Activated CD4-positive, alpha-beta T cell treated with anti-CD3 and anti-CD28 coated beads for 4 hours (primary cell): ENCODE results near the gene CD58.

Experiments
- DNase-seq, 2 donors: peaks; one replicate each; pipeline ENCODE4 v3.0.0-alpha.2; 2020

Gene CD58

DNA sequence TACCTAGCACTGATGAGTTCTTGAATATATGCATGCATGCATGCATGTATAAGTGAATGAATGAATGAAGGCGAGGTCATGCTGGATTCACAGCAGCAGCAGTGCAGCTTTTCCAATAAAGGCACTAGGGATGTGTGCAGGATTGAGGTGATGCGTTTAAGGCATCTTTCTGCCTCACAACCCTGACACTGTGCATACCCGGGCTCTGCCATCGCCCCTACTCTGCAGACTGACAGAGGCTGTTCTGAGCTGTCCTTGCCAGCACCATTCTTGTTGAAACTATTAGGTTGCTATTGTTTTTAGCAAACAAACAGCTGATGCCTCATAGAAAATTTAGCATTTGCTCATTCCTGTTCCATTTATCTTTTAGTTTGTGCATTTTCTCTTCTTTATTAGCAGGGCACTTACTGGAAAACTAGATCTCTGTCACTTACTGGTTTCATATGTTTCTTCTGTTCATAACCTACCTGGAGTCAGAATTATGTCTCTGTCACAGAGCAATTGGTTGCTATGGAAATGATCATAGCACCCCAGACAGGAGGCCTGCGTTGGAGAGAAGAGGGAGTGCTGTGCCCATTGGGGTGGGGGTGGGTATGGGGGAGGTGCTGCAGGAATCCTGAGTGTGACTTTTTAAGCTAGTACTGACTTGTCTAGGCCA is 79.0 kb downstream of the CD58 start:
- DNase-seq: no peak

DNA sequence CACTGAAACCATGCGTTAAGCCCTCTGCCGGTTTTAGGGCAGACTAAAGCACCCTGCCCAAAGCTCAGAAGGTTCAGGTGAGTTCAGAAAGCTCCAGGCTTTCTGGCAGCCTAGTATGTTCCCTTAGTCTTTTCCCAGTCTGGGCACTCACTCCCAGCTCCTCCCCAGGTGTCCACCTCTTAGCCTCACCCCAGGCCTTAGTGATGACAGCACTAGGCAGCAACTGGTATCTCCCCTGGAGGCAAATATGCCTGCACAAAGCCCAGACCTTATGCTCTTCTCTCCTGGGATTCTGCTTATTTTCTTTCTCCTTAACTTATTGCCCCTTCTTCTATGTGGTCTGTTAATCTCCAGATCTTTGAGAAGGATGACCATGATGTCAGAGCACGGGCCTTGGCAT is 80.2 kb downstream of the CD58 start:
- no peak for DNase-seq

DNA sequence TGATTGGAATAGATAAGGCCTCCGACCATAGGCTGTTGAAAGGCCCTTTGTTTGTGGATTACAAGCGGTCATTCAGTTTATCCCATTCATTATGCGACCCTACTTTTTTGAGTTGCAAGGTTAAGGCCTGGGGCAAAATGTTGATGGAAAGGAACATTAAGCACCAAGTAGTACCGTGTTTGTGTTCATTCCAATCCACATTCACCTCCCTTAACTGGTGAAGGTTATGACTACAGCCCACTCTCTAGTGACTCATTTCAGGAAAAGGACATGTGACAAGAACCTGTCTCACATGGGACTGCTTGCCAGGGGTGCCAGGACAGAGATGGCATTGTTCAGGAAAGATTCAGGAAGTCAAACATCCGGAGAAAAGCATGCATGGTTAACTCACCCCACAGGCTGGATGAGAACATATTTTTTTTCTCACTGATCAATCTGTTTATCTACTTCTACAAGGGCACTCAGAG is 81.6 kb downstream of the CD58 start:
- no peak for DNase-seq

DNA sequence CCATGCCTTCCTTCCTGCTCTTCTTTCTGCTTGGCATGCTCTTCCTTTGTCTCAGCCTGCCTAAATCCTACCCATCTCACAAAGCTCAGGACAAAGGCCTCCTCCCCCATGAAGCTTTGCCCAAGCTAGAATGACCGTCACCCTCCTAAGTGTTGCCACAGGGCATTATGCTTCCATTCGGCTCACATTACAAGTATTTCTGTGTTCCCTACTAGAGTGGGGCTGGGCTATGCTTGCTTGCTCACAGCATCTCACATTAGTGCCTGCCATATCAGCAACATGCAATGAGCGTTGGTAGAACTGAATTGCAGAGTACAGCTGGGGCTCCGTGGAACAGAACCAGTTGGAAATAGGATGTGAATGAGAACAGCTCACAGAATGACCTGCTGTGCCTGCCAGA is 82.8 kb downstream of the CD58 start:
- no peak for DNase-seq

DNA sequence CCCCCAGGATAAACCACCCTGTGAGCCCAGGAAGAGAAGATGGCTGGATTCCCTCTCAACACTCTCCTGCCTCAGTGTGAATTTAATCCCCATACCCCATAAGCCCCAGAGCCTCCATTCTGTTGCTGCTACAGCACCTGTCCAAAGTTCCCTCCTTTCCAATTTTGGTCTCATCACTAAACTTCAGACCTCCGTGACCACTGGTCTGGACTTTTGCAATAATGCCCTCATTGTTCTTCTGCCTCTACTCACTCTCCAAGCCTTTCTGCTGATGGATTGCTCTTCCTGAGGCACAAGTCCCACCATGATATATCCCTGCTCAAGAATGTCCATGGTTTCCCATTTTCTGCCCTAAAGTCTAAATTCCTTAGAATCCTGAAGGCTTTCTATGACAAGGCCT is 83.2 kb downstream of the CD58 start:
- no peak for DNase-seq

DNA sequence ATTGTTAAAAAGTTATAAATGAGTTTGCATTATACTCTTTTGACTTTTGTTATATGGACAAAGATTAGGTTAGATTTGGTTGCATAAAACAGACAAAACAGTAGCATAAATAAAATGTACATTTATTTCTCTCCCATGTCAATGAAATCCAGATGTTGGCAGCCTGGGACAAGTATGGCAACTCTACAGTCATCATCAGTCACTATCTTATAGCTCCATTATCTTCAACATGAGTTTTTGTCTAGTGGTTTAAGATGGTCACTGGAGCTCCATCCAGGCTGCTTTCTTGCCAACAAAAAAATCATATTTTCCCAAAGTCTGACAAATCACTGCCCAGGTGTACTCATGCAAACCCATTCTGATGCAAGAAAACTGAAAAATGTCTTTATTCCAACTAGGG is 83.8 kb downstream of the CD58 start:
- no peak for DNase-seq

DNA sequence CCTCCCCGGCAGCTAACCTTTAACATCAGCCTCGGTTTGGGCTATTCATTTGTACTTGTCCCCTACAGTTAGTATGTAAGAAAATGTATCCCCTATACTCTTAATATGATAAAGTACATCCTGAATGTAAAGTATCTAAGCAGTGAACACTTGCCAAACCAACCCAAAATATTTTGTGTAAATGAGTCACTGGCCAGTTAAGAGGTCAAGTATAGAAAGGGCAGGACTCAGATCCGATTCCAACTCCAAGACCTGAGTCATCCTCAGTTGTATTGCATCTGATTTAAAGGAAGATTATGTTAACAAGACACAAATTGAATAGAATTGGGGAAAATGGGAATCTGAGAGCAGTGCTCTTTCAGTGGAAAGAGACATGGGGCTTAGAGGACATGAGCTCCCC is 84.4 kb downstream of the CD58 start:
- no peak for DNase-seq

DNA sequence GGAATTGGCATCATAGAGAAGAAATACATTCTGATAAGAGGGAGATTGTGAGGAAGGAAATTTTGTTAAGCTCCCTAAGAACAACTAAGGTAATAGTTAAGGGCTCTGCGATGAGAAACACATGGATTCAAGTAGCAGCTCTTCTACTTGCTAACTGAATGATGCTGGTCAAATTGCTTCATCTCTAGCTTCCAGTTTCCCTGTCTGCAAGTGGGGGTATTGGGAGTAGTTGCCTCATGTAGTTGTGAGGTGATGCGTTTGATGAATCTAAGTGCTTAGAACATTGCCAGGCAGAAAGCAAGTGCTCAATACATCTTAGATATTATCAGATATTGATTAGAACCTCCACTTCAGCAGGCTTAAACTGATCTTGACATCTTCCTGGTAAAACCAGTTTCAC is 84.8 kb downstream of the CD58 start:
- DNase-seq: no peak

DNA sequence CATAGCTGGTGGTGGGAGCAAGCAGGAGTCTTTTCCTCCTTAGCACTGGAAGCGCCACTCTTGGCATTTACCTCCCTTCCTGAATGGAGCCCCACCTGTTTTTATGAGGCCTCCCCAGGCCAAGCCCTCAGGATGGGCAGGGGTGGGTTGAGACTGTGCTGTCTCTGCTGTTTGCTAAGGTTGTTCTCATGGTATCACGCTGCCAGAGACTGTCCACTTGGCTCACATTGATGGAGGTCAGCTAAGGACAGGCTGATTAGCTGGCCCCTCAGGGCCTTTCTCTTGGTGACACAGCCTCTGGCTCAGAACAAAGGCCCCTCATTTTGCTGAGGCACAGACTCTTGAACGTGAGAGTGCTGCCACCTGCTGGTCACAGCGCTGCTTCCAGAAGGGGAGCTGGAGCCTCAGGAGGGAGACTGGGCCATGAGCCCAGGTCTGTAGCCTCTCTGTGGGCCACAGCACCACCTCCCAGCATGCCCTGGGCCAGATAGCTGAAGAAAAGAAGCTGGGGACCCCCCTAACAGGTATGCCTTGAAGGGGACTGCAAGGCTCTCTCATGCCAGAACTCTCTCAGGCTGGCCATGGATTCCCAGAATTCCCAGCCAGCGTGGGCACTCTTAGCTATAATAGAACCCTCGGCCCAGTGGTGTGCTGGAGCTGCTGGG is 85.6 kb downstream of the CD58 start:
- DNase-seq: peak; percentile 83 to 93

DNA sequence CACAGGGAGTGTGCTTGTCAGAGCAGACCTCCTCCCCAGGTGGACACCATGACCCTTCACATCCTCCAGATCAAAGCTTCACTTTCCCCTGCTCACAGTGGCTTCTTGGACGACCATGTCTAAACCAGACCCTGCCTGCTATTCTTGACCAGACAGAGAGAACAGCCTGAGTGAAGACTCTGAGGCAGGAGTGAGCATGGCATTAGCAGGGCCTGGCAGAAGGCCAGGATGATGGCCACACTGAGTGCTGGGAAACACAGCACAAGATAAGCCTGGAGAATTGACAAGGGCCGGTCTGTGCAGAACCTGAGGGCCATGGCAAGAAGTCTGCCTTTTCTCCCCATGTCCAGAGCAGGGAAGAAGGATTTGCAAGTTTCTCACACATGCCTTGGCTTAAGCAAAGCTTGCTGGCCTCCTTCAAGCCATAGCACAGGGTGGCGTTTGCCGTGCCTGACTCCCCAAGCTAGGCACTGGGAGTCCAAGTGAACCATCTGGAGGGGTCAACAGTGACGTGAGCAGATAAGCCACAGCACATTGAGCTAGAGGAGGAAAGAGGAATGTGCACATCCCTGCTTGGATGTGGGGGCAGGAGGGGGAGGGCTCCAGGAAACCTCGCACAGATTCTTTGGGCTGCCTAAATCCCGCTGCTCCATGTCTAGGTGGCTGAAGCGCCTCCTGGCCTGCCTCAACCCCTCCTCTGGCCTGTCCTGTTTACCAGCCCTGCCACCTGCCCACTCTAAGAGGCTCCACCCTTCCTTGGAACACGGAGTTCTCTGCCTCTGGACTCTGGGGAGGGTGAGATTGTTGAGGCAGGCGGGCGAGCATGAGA is 87.1 kb downstream of the CD58 start:
- no peak for DNase-seq

DNA sequence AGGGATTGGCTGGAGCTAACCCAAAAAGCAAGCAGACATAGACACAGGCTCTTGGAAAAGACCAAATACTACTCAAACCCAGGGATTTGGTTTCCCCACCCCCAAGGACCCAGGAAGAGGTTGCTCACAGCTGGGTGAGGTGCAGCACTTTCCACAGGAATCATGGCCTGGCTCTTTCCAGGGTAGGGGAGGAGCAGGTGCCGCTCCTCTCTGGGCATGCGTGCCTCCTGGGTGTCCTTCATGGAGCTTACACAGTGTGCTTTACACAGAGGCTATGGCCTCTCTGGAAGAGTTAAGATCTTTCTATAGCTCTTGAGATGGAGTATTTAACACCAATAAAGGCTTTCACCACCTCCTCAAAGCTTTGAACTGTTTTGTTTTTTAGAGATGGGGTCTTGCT is 88.3 kb downstream of the CD58 start:
- DNase-seq: no peak

DNA sequence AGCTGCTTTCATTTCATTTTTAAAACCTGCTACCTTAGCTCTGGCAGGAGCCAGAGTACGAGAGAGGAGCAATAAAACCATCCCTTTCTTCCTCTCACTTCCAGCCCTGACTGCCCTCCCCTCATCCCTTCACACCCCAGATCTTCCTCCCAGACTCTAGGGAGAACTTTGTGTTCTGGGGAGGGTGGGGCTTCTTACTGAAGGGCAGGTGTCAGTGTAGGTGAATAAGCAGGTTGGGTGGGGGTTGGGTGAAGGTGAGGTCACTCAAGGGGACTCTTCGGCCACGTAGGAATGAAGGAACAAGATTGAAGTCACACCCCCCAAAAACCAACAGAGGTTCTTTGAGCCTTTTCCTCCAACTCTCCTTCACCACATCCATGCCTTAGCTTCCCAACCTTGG is 88.9 kb downstream of the CD58 start:
- DNase-seq: no peak

DNA sequence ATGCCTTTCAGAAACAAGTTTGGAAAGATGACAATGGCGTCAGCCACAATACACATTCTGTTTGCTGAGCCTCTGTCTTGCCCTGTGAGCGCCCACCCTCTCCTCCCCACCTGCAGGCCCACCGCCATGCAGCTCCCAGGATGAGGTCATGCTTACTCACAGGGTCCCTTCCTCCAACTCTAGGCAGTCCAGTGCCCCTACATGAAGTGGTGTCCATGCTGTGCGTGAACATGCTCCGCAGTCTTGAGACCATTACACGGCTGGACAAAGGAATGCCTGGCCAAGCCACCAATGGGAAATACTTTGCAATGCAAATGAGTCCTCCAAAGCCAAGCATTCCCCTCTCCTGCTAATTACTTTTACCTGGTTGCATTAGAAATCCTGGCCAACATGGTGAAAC is 92.2 kb downstream of the CD58 start:
- no peak for DNase-seq

DNA sequence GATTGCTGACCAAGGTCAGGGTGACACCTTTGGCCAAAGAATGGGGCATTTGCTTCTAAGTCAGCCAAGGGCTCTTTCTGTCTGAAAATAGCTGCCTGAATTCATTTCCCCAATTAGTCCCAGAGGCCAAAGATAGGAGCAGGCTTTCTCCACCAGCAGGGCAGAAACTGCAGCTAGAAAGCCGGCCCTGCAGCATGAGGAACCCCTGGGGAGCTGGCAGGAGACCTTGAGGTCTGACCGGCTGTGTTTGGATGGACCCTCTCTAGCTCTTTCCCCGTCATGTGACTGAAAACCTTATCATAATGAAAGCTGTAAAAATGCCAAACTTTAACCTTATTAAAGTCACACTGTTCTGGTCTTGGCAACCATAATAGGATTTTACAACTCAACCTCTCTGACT is 93.4 kb downstream of the CD58 start:
- DNase-seq: no peak

DNA sequence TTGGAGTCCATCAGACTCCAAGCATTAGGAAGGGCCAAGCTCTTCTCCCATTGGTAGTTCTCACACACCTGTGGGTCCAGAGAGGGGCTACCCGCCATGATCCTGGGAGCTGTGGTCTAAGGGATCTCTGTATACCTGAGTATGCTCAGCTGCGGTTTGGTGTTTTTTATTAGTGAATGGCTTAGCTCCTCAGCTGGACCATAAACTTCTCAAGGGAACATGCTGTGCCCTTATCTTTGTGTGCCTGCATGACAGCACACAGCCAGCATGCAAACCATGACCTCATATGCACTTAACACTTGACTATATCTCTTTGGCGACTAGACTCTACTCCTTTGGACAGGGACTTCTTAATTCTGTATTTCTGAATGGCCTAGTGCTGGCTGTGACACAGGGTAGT is 94.5 kb downstream of the CD58 start:
- no peak for DNase-seq

DNA sequence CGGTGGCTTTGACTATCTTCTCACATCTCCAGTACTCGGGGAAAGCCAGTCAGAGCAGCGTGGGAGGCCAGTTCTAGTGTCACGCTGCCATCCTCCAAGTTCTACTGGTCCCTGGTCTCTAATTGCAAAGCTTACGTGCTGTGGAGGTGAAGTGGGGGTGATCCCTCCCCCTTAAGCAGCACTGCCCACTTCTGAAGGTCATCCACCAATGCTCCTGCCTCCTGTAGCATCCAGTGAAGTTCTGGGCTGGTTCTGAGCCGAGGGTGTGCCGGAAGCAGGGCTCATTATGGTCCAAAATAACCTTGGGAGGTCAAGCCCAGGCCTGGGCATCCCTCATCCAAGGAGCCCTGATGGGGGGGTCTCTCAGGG is 95.0 kb downstream of the CD58 start:
- no peak for DNase-seq

DNA sequence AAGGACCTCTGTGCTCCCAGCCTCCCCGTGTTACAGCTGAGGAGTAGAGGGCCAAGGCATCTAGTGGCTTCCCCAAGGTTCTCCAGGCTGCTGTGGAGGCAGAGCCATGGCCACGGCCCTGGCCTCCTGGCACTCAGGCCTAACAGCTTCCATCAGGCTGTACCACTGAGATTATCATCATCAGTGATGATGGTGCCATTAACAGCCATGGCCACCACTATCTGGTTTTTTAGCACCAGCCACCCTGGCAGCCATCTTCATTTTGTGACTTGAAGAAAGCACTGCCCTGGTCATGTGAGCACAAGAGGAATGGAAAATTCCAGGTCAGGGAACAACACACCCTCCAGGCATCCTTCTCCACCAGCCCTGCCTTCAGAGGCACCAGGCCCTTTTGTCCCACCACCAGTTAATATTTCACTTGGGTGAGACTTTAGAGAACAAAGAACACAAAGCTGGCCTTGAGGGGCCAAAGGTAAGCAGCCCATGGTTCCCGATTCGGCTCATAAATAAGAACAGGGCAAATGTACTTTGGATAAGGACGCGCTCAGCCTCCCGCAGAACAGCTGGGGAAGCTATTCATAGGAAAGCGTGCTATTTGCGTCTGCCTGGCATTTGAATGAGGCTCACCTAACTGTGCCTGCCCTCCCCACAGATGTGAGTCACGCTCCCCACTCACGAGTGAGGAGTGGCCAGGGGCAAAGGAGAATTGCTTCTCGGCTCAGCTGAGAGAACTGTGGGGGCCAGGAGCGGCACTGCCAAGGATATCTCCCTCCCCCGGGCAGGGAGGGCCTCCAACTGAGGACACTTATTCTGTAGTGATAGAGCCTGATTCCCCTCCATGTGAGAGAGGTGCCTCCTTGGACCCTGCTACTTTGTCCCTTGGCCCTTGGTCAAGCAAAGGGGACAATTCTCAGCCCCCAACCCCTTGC is 95.6 kb downstream of the CD58 start:
- DNase-seq: no peak

DNA sequence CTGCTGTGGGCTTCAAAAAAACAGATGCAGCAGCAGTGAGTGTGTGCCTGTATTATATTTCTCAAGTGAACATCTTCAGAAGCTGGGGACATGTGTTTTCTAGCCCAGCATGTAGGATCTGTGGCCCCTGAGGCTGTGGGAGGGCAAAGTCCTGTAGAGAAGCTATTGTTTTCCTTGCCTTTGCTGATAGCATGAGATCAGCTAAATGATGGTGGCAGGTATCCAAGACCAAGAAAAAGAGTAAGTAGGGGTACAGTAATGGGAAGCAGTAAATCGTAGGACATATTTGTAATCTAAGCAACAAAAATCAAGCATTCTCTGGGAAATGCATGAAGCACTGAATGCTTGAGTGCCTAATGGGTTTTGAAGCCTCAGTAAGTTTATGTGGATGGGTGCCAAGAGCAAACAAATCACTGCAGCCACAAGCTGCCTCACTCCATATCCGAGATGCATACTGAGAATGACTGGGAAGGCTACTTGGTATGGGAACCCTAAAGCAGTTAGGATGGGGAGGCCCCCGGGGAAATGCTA is 98.3 kb downstream of the CD58 start:
- no peak for DNase-seq

DNA sequence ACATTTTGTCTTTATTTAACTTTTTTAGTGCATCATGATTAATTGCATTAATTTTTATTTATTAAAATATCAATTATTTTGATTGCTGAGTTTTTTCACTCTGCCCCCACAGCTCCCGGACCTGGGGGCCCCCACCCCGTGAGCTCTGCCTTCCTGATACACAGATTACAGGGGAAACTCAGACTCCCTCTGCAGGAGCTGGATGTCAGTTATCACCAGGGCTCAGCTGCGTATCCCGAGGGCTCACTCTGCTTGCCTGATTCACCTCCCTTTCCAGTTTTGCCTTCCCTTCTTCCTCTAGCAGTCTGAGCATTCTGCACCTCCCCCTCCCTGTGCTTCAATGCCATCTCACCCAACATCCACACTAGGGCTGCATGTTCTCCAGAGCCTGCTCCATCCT is 99.6 kb downstream of the CD58 start:
- DNase-seq: no peak

DNA sequence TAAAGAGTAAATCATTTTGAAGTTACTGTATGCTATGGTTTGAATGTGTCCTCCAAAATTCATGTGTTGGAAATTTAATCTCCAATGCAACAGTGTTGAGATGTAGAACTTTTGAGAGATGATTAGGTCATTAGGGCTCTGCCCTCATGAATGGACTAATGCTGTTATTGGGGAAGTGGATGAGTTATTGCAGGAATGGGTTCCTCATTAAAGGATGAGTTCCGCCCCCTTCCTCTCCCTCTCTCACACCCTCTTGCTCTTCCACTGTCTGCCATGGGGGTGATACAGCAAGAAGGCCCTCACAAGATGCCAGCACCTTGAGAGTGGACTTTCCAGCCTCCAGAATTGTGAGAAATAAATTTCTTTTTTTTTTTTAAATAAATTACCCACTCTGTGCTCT is 100.2 kb downstream of the CD58 start:
- DNase-seq: no peak

DNA sequence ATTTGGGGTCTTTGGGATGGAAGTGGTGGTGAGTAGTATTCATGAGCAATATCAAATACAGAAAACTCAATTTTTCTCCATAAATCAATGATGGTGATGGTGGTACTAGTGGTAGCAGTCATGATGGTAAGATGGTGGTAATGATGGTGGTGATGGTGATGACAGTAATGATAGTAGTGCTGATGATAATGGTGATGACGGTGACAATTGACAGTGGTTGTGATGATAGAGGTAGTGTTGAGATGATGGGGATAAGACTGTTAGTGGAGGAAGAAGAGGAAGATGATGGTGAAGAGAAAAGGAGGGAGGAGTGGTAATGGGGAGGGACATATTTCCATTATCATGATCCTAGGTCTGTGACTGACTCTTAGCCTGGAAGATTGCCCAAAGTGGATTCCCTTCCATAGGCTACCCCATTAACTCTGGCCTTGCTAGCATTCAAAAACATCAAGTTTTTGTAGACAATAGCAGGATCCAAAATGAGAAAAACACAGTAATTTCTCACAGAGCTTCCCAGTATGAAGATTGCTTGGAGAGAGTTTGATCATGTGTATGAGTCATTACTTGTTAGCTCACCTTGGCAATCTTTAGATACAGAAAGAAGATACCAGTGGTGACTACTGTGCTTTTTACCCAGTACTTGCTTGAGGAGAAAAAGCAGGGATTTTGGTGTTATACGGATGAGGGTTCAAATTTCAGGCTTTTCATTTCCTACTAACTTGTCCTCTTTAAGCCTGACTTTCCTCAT is 103.8 kb downstream of the CD58 start:
- DNase-seq: no peak
